Fibroblast of mammary gland (primary cell): Measurements from ENCODE around the gene GNAQ.

Source experiments
- DNase-seq: peaks from one replicate; pipeline ENCODE4 v3.0.0-alpha.2; 2010; ENCODE audit warnings: low read depth
- H3K4me3 ChIP-seq: 2 replicates; pipeline ENCODE4 v1.5.1; 2011; ENCODE audit warnings: low read depth, mild to moderate bottlenecking, low read length, moderate library complexity; ENCODE audit not compliant: control insufficient read depth
- CTCF ChIP-seq: conservative IDR thresholded peaks from 2 replicates; pipeline ENCODE4 v1.5.1; 2011; ENCODE audit warnings: low read depth, low read length, inconsistent platforms; ENCODE audit not compliant: control insufficient read depth, insufficient read depth

Gene GNAQ

DNA sequence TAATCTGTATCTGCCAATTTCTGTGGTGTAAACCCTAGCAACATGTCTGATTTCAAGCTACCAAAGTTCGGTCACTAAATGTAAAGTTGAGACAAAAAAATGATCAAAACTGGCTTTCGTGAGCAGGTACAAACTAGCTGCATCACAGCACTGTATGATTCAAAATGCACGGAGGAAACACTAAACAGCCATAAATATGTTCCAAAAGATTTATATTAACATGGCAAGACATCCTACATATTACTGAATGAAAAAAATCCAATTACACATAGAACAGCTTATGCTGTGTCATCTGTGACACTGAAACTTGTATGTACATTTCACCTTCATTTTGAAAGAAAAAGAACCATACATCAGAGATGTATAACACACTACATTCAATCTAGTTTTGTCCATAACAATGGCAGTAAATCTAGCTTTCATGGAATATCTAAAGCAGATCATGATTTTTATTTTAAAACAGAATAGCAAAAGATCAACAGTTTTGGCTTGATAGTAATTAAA is 14.4 kb downstream of the GNAQ start:
- DNase-seq = no peak
- no peak overlapping the region for H3K4me3 ChIP-seq
- no peak for TF ChIP-seq CTCF

DNA sequence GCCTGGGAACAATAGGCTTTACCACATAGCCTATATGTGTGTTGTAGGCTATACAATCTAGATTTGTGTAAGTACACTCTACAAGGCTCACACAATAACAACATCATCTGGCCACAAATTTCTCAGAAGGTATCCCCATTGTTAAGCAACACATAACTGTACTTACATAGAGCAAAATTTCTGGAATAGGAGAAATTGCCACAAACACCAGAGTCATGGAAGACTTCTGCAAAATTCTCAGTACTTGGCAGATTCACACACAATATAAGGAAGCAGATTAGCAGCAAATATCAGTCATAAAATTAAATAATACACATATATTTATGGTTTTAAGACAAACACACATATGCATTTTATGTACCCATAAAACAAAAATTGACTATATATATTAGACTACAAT is 16.4 kb downstream of the GNAQ start:
- no peak for TF ChIP-seq CTCF
- DNase-seq = no peak
- no peak overlapping the region for H3K4me3 ChIP-seq

DNA sequence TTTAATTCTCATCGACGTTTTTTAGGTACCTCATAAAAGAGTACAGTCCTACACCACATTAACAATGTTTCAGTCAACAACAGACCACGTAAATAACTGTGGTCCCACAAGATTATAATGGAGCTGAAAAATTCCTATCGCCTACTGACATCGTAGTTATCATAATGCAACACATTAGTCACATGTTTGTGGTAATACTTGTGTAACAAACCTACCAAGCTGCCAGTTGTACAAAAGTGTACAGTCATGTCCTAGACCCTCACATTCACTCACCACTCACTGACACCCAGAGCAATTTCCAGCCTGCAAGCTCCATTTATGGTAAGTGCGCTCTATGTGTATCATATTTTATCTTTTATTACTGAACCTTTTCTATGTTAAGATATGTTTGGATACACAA is 16.8 kb downstream of the GNAQ start:
- no peak overlapping the region for H3K4me3 ChIP-seq
- no peak for TF ChIP-seq CTCF
- peak; percentile 55 for DNase-seq

- no peak for TF ChIP-seq CTCF
- H3K4me3 ChIP-seq = no peak overlapping the region
- no peak for DNase-seq
Observed at GRCh38 chr9:78013934-78014333, 17.7 kb downstream of the GNAQ start.

GRCh38 chr9:78011049-78011448 is 20.6 kb downstream of the GNAQ start:
- DNase-seq = no peak
- H3K4me3 ChIP-seq = no peak overlapping the region
- no peak for TF ChIP-seq CTCF

DNA sequence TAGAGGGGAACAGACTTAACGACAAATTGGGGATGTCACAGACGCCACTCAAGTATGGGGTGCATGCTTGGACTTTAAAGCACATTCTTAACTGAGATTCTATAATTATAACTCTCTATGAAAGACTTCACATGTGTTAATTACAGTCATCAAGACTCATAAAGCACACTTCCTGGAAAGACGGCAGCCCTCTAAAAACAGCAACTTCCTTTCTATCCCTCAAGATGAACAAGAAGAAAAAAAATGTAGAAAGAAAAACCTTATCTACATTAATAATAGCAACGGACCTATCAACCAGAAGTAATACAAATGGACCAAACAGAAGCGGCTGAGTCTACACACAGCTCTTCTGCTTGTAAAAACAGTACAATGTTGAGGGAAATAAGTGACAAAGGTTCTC is 21.2 kb downstream of the GNAQ start:
- DNase-seq = no peak
- H3K4me3 ChIP-seq = no peak overlapping the region
- no peak for TF ChIP-seq CTCF

DNA sequence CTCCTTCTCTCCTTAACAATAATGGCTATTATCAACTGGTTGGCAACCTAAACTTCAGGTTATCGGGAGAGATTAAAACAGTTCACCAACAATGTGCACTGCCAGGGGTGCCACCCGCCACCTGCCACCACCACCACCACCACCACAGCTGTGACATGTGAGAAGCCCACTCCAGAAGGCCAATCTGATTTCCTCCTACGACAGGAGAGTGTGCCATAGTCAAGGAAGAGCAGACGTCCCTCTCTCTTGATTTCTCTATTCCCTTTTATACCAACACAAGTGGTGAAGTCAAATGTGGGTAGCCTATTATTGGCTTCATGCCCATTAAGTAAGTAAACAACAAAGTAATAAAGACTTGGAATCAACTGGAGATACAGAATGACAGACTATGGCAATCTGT is 22.4 kb downstream of the GNAQ start:
- TF ChIP-seq CTCF = no peak
- no peak for DNase-seq
- no peak overlapping the region for H3K4me3 ChIP-seq
